NCI-H2107 treated with DMSO at 0.1 percent for 48 hours (cell line): Measurements from ENCODE around the gene FOXP1.

ENCODE experiments used
- DNase-seq: peaks from one replicate; lab custom pipeline; 2025; ENCODE audit not compliant: unreplicated experiment; lab: John Stamatoyannopoulos, UW

The FOXP1 gene

GRCh38 chr3:71228156-71228866 is 355.2 kb downstream of the FOXP1 start:
- DNase-seq = no peak

GRCh38 chr3:71227270-71227661 is 356.3 kb downstream of the FOXP1 start:
- DNase-seq = no peak

- DNase-seq = no peak
These were observed 356.8 kb downstream of the FOXP1 start for GRCh38 chr3:71226565-71227269.

- DNase-seq = no peak
These were observed 357.5 kb downstream of the FOXP1 start for GRCh38 chr3:71225951-71226564.

GRCh38 chr3:71225002-71225684 is 358.4 kb downstream of the FOXP1 start:
- DNase-seq = no peak

GRCh38 chr3:71219744-71220638 is 363.5 kb downstream of the FOXP1 start:
- no peak for DNase-seq

GRCh38 chr3:71218508-71218907 is 365.0 kb downstream of the FOXP1 start:
- no peak for DNase-seq

GRCh38 chr3:71217640-71218222 is 365.8 kb downstream of the FOXP1 start:
- DNase-seq = peak; percentile 47

GRCh38 chr3:71215351-71215750 is 368.2 kb downstream of the FOXP1 start:
- no peak for DNase-seq

- no peak for DNase-seq
These were observed 368.7 kb downstream of the FOXP1 start for GRCh38 chr3:71214797-71215196.

GRCh38 chr3:71214016-71214415 is 369.5 kb downstream of the FOXP1 start:
- no peak for DNase-seq

GRCh38 chr3:71211083-71211482 is 372.4 kb downstream of the FOXP1 start:
- DNase-seq = no peak

GRCh38 chr3:71210257-71211007 is 373.1 kb downstream of the FOXP1 start:
- no peak for DNase-seq

- peak; percentile 47 for DNase-seq
These were observed 375.1 kb downstream of the FOXP1 start for GRCh38 chr3:71208211-71209095.

GRCh38 chr3:71207632-71208031 is 375.9 kb downstream of the FOXP1 start:
- DNase-seq = no peak

- DNase-seq = no peak
These were observed 377.0 kb downstream of the FOXP1 start for GRCh38 chr3:71206305-71207165.

GRCh38 chr3:71203727-71204488 is 379.6 kb downstream of the FOXP1 start:
- DNase-seq = no peak
